ENCODE results near the gene TENT5A.

GRCh38 chr6:81697559-81697958 is 54.9 kb downstream of the TENT5A start:
- TF ChIP-seq POLR2AphosphoS5 (IDR thresholded peaks at IDR 0.05; ENCODE audit: borderline replicate concordance, low read depth, low read length) (no peak), EZH2 (IDR thresholded peaks at IDR 0.05) (no peak)

Data from SK-N-MC (cell line).